DOHH2 (cell line): ENCODE data around the gene CARD11.

Source experiments
- H3F3A ChIP-seq: fragments of 200-600 bp; sonication (generic), shearing (Covaris generic); 2 replicates; pipeline ENCODE4 v1.6.0; 2016; ENCODE audit warnings: antibody characterized with exemption, mild to moderate bottlenecking; ENCODE audit not compliant: control insufficient read depth, insufficient read depth
- H3K27ac ChIP-seq: fragments of 200-600 bp; sonication (generic); 2 replicates; pipeline ENCODE4 v1.5.1; 2014; ENCODE audit warnings: low read depth, mild to moderate bottlenecking, low read length, moderate library complexity
- H3K27me3 ChIP-seq: fragments of 200-600 bp; sonication (generic); 2 replicates; pipeline ENCODE4 v1.6.1; 2014; ENCODE audit warnings: mild to moderate bottlenecking, low read length, mixed read lengths; ENCODE audit not compliant: control insufficient read depth
- H3K36me3 ChIP-seq: fragments of 200-600 bp; sonication (generic); 2 replicates; pipeline ENCODE4 v1.6.1; 2014; ENCODE audit warnings: mild to moderate bottlenecking, low read length, moderate library complexity, mixed read lengths; ENCODE audit not compliant: control insufficient read depth
- H3K4me1 ChIP-seq: fragments of 200-600 bp; sonication (generic); 2 replicates; pipeline ENCODE4 v1.6.1; 2014; ENCODE audit warnings: mild to moderate bottlenecking, low read length, mixed read lengths; ENCODE audit not compliant: control insufficient read depth
- H3K4me2 ChIP-seq: fragments of 200-600 bp; sonication (generic); 2 replicates; pipeline ENCODE4 v1.6.0; 2014; ENCODE audit warnings: mild to moderate bottlenecking, low read length, moderate library complexity
- H3K4me3 ChIP-seq: fragments of 200-600 bp; sonication (generic); 2 replicates; pipeline ENCODE4 v1.5.1; 2014; ENCODE audit warnings: mild to moderate bottlenecking, low read length, mixed read lengths
- H3K79me2 ChIP-seq: fragments of 200-600 bp; sonication (generic); 2 replicates; pipeline ENCODE4 v1.6.1; 2014; ENCODE audit warnings: mild to moderate bottlenecking, low read length, mixed read lengths; ENCODE audit not compliant: control insufficient read depth
- H3K9me2 ChIP-seq: fragments of 200-600 bp; sonication (generic); replicated peaks from 2 replicates; pipeline ENCODE4 v1.6.1; 2014; ENCODE audit warnings: mild to moderate bottlenecking, low read length, mixed read lengths; ENCODE audit not compliant: control insufficient read depth
- H3K9me3 ChIP-seq: fragments of 200-600 bp; sonication (generic); 2 replicates; pipeline ENCODE4 v1.6.1; 2014; ENCODE audit warnings: antibody characterized with exemption, low read length, mixed read lengths; ENCODE audit not compliant: control insufficient read depth, insufficient read depth
- H4K20me1 ChIP-seq: fragments of 200-600 bp; sonication (generic); 2 replicates; pipeline ENCODE4 v1.6.0; 2014; ENCODE audit warnings: low read depth, mild to moderate bottlenecking, antibody characterized with exemption, low read length, moderate library complexity; ENCODE audit not compliant: control insufficient read depth, insufficient read depth
- CTCF ChIP-seq: fragments of 200-600 bp; sonication (generic); IDR thresholded peaks from one replicate; pipeline ENCODE4 v1.5.1; 2014; ENCODE audit warnings: antibody characterized with exemption, mild to moderate bottlenecking, low read depth, low read length; ENCODE audit not compliant: poor library complexity, severe bottlenecking
- EZH2phosphoT487 ChIP-seq: fragments of 200-600 bp; sonication (generic); IDR thresholded peaks from 2 replicates; pipeline ENCODE4 v1.6.1; 2017; ENCODE audit warnings: borderline replicate concordance, mild to moderate bottlenecking, antibody characterized with exemption, low read length, moderate library complexity, mixed read lengths

CARD11 gene

GRCh38 chr7:2858621-2859020 is 185.0 kb downstream of the CARD11 start:
- Histone ChIP-seq H3K4me3 (no peak overlapping the region), H3K27me3 (no peaks in the 10 kb centered on the region), H3K79me2 (no peaks in the 10 kb centered on the region), H3K4me1 (peaks cover 7% of the 10 kb centered on the region), H3K27ac (no peak overlapping the region), H3K9me2 (no peaks in the 10 kb centered on the region), H3F3A (no peaks in the 10 kb centered on the region), H3K4me2 (no peak overlapping the region), H3K9me3 (no peaks in the 10 kb centered on the region), H4K20me1 (no peaks in the 10 kb centered on the region), H3K36me3 (no peaks in the 10 kb centered on the region)
- TF ChIP-seq CTCF (no peak), EZH2phosphoT487 (no peak)

DNA sequence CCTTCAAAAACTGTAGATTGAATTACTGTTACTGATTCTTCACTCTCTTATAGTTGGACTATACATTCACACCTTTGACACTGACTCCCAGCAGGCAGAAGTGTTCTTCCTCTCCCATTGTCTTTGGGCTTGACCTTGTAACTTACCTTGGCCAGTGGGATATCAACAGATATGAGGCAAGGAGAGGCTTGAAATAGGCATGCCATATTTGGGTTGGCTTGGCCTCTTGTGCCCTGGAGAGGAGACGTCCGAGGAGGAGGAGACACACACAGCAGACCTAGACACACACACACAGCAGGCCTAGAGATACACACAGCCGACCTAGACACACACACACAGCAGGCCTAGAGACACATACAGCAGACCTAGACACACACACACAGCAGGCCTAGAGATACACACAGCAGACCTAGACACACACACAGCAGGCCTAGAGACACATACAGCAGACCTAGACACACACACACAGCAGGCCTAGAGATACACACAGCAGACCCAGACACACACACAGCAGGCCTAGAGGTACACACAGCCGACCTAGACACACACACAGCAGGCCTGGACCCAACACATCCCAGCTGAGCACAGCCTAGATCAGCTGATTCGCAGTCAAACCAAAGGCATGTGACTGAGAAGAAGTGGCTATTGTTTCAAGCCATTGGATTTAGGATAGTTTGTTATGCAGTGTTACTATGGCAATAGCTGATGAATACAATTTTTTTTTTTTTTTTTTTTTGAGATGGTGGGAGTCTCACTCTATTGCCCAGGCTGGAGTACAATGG is 187.1 kb downstream of the CARD11 start:
- no peaks in the 10 kb centered on the region for H4K20me1 ChIP-seq
- no peaks in the 10 kb centered on the region for H3K36me3 ChIP-seq
- TF ChIP-seq CTCF (no peak), EZH2phosphoT487 (no peak)
- no peak overlapping the region for H3K27ac ChIP-seq
- H3K27me3 ChIP-seq: no peaks in the 10 kb centered on the region
- no peak overlapping the region for H3K4me3 ChIP-seq
- H3K4me2 ChIP-seq: no peak overlapping the region
- no peaks in the 10 kb centered on the region for H3K79me2 ChIP-seq
- H3K4me1 ChIP-seq: no peaks in the 10 kb centered on the region
- no peaks in the 10 kb centered on the region for H3F3A ChIP-seq
- H3K9me2 ChIP-seq: no peaks in the 10 kb centered on the region
- no peaks in the 10 kb centered on the region for H3K9me3 ChIP-seq
